Vagina (tissue), 2 donors: Measurements from ENCODE around the gene BRD2. TPM values are rescaled to one million over a fixed set of nuclear protein-coding genes. Genes with fewer than 3 reads are reported as not detected.

Experiments
- DNase-seq, 2 donors: peaks; one replicate each; pipeline ENCODE4 v3.0.0-alpha.2; 2017; ENCODE audit errors: extremely low spot score in 2 of 2
- H3K27ac ChIP-seq: fragments of 200-600 bp; sonication (generic); one replicate; pipeline ENCODE4 v1.5.1; 2019
- H3K27me3 ChIP-seq: fragments of 200-600 bp; sonication (generic); one replicate; pipeline ENCODE4 v1.5.1; 2019
- H3K36me3 ChIP-seq, 2 donors: fragments of 200-600 bp; sonication (generic); one replicate each; pipeline ENCODE4 v1.5.1; 2017 to 2019
- H3K4me1 ChIP-seq: fragments of 200-600 bp; sonication (generic); one replicate; pipeline ENCODE4 v1.5.1; 2019
- H3K4me3 ChIP-seq, 2 donors: fragments of 200-600 bp; sonication (generic); 1 replicate in 1 of 2; 2 replicates in 1 of 2; pipeline ENCODE4 v1.5.1; 2016 to 2019
- H3K9me3 ChIP-seq: fragments of 200-600 bp; sonication (generic); one replicate; pipeline ENCODE4 v1.5.1; 2019
- POLR2A ChIP-seq, 2 donors: fragments of 450-650 bp; IDR thresholded peaks; one replicate each; pipeline ENCODE4 v1.6.1; 2017; ENCODE audit warnings: antibody characterized with exemption in 2 of 2, mild to moderate bottlenecking in 2 of 2, moderate library complexity in 2 of 2
- POLR2AphosphoS5 ChIP-seq, 2 donors: sonication (generic); formaldehyde crosslinking; IDR thresholded peaks; one replicate each; pipeline ENCODE4 v1.9.0; 2017; ENCODE audit warnings: antibody characterized with exemption in 2 of 2, mild to moderate bottlenecking in 2 of 2, low read depth in 1 of 2; ENCODE audit not compliant: insufficient read depth in 1 of 2
- intact Hi-C: fragments of 100-400 bp; cut with DNase I; formaldehyde crosslinking; loops from one replicate; pipeline ENCODE4 v1.15.1; 2023
- total RNA-seq: library from RNA; depleted of rRNA; stranded (reverse); fragments of >200 nt; gene quantifications from one replicate; pipeline ENCODE4 v1.2.3, GENCODE V29; 2016
- TF ChIP-seq, protein P1 (sequence below), 3 experiments: fragments of 450-650 bp in 2 of 3; fragments of 200-600 bp in 1 of 3; sonication (generic) in 1 of 3; IDR thresholded peaks; one replicate each; pipeline ENCODE4 v1.5.1; 2017 to 2019; ENCODE audit warnings: antibody characterized with exemption in 3 of 3, mild to moderate bottlenecking in 2 of 3, moderate library complexity in 2 of 3

Gene BRD2
- total RNA-seq, 1 donor from 2014 or later = 125 TPM

DNA sequence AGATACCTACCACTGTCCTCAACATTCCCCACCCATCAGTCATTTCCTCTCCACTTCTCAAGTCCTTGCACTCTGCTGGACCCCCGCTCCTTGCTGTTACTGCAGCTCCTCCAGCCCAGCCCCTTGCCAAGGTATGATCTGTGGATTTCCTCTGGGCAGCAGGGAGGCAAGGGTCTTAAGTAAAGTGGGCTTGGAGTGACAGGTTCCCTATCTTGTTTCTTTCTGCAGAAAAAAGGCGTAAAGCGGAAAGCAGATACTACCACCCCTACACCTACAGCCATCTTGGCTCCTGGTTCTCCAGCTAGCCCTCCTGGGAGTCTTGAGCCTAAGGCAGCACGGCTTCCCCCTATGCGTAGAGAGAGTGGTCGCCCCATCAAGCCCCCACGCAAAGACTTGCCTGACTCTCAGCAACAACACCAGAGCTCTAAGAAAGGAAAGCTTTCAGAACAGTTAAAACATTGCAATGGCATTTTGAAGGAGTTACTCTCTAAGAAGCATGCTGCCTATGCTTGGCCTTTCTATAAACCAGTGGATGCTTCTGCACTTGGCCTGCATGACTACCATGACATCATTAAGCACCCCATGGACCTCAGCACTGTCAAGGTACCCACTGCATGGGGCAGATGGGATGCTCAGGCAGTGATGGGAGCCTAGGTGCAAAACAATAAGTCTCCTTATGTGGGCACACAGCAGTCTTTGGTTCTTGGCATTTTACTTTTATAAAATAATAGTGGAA, 8.1 kb downstream of the BRD2 start:
- Histone ChIP-seq H3K36me3 (peaks cover 0 to 78% of the 10 kb centered on the region in 2 donors), H3K27ac (no peak overlapping the region), H3K9me3 (no peaks in the 10 kb centered on the region), H3K27me3 (no peaks in the 10 kb centered on the region), H3K4me1 (peaks cover 69% of the 10 kb centered on the region), H3K4me3 (no peak overlapping the region)
- TF ChIP-seq POLR2A (IDR thresholded peaks at IDR 0.05) = no peak
- no peak for TF ChIP-seq POLR2AphosphoS5 (IDR thresholded peaks at IDR 0.05; ENCODE audit: insufficient read depth in 1 of 2, low read depth in 1 of 2)
- TF ChIP-seq, protein P1, sequence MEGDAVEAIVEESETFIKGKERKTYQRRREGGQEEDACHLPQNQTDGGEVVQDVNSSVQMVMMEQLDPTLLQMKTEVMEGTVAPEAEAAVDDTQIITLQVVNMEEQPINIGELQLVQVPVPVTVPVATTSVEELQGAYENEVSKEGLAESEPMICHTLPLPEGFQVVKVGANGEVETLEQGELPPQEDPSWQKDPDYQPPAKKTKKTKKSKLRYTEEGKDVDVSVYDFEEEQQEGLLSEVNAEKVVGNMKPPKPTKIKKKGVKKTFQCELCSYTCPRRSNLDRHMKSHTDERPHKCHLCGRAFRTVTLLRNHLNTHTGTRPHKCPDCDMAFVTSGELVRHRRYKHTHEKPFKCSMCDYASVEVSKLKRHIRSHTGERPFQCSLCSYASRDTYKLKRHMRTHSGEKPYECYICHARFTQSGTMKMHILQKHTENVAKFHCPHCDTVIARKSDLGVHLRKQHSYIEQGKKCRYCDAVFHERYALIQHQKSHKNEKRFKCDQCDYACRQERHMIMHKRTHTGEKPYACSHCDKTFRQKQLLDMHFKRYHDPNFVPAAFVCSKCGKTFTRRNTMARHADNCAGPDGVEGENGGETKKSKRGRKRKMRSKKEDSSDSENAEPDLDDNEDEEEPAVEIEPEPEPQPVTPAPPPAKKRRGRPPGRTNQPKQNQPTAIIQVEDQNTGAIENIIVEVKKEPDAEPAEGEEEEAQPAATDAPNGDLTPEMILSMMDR (IDR thresholded peaks at IDR 0.05) = no peak
- no peak for DNase-seq
- intact Hi-C loops = loop anchor here (10.0 kb wide), 1 partner anchor 1002 kb away; the partner anchor contains the start of gene DXO

DNA sequence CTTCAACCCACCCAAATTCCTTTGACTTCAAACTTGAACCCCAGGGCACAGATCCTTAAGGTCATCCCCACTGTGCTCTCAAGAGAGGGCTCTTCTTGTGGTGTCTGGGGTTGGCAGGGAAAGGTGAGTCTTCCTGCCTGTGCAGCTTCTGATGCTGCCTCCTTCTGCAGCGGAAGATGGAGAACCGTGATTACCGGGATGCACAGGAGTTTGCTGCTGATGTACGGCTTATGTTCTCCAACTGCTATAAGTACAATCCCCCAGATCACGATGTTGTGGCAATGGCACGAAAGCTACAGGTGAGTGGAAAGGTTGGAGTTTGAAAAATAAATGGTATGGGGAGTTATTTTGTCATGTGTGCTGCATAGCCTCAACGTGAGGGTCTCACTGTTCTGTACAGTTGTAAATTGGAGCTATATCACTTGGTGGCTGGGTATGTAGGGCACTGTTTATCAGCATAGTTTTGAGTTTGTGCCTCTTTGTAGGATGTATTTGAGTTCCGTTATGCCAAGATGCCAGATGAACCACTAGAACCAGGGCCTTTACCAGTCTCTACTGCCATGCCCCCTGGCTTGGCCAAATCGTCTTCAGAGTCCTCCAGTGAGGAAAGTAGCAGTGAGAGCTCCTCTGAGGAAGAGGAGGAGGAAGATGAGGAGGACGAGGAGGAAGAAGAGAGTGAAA, 9.0 kb downstream of the BRD2 start:
- Histone ChIP-seq H3K27me3 (no peaks in the 10 kb centered on the region), H3K4me3 (no peak overlapping the region), H3K27ac (no peak overlapping the region), H3K9me3 (no peaks in the 10 kb centered on the region), H3K4me1 (peaks cover 76% of the 10 kb centered on the region), H3K36me3 (peaks cover 0 to 85% of the 10 kb centered on the region in 2 donors)
- no peak for DNase-seq
- intact Hi-C loops = loop anchor here (10.0 kb wide), 1 partner anchor 1003 kb away; the partner anchor contains the start of gene DXO
- TF ChIP-seq POLR2AphosphoS5 (IDR thresholded peaks at IDR 0.05; ENCODE audit: insufficient read depth in 1 of 2, low read depth in 1 of 2) = no peak
- TF ChIP-seq, protein P1 (IDR thresholded peaks at IDR 0.05) = no peak
- TF ChIP-seq POLR2A (IDR thresholded peaks at IDR 0.05) = no peak

DNA sequence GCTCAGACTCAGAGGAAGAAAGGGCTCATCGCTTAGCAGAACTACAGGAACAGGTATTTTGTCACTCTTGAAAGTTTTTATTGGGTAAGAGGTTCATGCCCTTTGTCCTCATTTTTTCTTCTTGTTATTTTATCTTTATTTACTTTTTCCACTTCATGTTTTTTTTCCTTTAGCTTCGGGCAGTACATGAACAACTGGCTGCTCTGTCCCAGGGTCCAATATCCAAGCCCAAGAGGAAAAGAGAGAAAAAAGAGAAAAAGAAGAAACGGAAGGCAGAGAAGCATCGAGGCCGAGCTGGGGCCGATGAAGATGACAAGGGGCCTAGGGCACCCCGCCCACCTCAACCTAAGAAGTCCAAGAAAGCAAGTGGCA, 9.5 kb downstream of the BRD2 start:
- intact Hi-C loops = loop anchor here (10.0 kb wide), 1 partner anchor 1003 kb away; the partner anchor contains the start of gene DXO
- DNase-seq = no peak
- Histone ChIP-seq H3K27ac (no peak overlapping the region), H3K4me1 (peaks cover 76% of the 10 kb centered on the region), H3K4me3 (no peak overlapping the region), H3K27me3 (no peaks in the 10 kb centered on the region), H3K9me3 (no peaks in the 10 kb centered on the region), H3K36me3 (peaks cover 0 to 83% of the 10 kb centered on the region in 2 donors)
- TF ChIP-seq POLR2A (IDR thresholded peaks at IDR 0.05) (no peak), POLR2AphosphoS5 (IDR thresholded peaks at IDR 0.05; ENCODE audit: insufficient read depth in 1 of 2, low read depth in 1 of 2) (no peak)
- TF ChIP-seq, protein P1 (IDR thresholded peaks at IDR 0.05) = no peak

DNA sequence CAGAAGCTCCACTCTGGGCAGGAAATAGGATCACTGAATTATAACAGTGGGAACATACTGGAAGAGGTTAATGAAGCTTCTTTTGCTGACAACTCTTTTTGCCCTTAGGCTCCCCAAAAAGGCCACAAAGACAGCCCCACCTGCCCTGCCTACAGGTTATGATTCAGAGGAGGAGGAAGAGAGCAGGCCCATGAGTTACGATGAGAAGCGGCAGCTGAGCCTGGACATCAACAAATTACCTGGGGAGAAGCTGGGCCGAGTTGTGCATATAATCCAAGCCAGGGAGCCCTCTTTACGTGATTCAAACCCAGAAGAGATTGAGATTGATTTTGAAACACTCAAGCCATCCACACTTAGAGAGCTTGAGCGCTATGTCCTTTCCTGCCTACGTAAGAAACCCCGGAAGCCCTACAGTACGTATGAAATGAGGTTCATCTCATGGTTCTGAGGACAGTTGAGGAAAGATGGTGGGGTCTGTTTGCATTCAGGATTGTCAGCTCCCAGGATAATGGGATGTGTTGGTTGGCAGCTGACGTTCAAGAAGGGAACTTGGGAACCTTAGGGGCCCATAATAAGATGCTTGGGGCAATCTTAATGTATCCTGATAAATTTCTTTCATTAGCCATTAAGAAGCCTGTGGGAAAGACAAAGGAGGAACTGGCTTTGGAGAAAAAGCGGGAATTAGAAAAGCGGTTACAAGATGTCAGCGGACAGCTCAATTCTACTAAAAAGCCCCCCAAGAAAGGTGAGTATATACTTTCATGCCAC, 11.5 kb downstream of the BRD2 start:
- no peak for DNase-seq
- Histone ChIP-seq H3K9me3 (no peaks in the 10 kb centered on the region), H3K27me3 (no peaks in the 10 kb centered on the region), H3K4me1 (peaks cover 67% of the 10 kb centered on the region), H3K4me3 (no peak overlapping the region), H3K27ac (no peak overlapping the region), H3K36me3 (peaks cover 0 to 77% of the 10 kb centered on the region in 2 donors)
- TF ChIP-seq POLR2A (IDR thresholded peaks at IDR 0.05) = no peak
- TF ChIP-seq, protein P1 (IDR thresholded peaks at IDR 0.05) = no peak
- no peak for TF ChIP-seq POLR2AphosphoS5 (IDR thresholded peaks at IDR 0.05; ENCODE audit: insufficient read depth in 1 of 2, low read depth in 1 of 2)
- intact Hi-C loops = loop anchor here (10.0 kb wide), 1 partner anchor 1005 kb away; the partner anchor contains the start of gene DXO
